HG02642 (cell line): ENCODE results near the gene FABP3.

Experiments used
- ATAC-seq: cut with Tn5 transposase; IDR thresholded peaks from one replicate; pipeline ENCODE4 v1.9.1; 2021; ENCODE audit warnings: mild to moderate bottlenecking; ENCODE audit not compliant: unreplicated experiment, poor library complexity

The FABP3 gene

DNA sequence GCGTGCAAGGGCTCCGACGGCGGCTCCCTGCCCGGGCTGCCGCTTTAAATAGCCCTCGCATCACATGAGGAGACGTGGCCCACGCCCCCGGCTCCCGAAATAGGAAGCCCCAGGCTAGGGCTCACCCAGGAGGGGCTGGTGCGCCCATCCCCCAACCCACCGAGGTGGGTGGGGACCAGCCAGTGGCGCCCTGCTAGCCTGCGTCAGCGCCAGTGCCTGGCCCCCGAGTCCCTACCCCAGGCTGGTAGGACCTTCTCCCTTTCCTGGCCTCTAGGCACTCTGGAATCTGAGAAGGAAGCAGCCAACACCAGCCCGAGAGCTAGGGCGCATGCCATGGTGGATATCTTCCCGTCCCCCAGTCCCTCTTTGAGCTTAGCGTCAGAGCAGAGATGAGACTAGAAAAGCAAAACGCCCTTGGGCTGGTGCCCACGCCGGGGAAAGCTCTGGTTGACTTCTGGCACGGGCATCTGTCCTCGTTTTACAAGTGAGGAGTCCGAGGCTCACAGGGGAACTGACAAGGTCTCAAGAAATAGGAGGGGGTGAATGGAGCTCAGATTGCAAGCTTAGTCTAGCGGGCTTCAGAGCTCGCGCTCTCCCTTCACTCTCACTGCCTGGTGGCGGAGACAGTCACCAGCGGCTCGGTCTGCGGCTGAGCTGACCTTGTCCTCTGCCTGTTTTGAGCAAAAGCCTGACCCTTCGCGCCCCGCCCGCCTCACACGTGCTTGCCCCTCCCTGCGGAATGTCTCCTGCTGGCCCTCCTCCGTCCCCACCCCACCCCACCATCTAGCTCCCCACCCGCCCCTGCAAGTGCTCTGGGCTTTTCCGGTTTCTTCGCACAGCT is at the start of gene FABP3:
Gene FABP3, minus strand, starts transcription at position 21 of the 841 bp plus-strand sequence. CDS start 62 bp downstream, outside the sequence.
- ATAC-seq: no peak

DNA sequence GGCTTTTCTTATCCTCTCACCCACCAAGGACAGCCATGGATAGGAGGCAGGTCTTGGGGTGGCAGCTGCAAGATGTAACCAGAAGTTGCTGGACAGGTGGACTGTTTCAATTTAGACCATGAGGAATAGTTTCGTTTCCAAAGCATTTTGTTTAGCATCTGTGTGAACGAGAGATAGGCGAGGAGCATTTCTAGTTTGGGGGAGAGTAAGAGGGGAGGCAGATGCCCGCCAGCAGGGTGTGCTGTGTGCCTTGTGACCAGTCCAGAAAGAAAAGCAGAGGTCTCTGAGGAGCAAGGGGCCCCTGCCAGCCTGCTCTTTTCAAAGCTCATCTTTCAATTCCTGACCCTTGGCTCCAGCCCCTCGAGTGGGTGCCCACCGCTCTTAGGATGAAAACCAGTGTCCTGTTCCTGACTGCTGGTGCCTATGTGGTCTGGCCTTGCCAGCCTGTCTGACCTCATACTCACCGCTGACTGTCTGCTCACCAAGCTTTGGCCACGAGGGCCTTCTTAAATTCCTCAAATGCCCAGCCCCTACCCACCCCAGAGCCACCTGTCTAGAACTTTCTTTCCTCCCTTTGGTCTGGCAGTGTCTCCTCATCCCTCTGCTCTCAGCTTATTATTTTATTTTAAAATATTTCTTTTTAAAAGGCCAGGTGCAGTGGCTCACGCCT is 48.6 kb upstream of the FABP3 start:
- ATAC-seq: no peak

GRCh38 chr1:31420716-31421115 is 47.8 kb upstream of the FABP3 start:
- ATAC-seq: no peak

- no peak for ATAC-seq
Observed at GRCh38 chr1:31418626-31419323, 45.9 kb upstream of the FABP3 start.

- no peak for ATAC-seq
Observed at GRCh38 chr1:31417148-31417547, 44.3 kb upstream of the FABP3 start.

GRCh38 chr1:31416101-31416736 is 43.3 kb upstream of the FABP3 start:
- ATAC-seq: no peak

GRCh38 chr1:31415658-31416057 is 42.8 kb upstream of the FABP3 start:
- ATAC-seq: no peak

DNA sequence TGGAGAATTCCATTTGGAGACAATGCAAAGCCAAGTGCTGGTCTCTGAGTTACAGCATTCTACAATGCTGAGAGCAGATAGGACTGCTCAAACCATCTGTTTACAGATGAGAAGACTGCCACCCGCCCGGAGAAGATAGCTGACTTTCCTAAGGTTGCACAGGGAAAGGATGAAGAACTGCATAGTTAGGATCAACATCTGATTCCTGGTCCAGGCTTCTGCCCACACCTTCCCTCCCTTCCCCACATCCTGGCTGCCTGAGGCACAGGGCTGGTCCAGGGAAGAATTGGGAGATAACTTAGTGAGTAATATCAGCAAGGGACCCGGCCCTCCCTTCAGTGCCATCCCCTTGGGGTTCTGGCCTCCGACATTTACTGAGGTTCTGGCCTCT is 42.1 kb upstream of the FABP3 start:
- ATAC-seq: no peak

- no peak for ATAC-seq
Observed at GRCh38 chr1:31413405-31414001, 40.6 kb upstream of the FABP3 start.

DNA sequence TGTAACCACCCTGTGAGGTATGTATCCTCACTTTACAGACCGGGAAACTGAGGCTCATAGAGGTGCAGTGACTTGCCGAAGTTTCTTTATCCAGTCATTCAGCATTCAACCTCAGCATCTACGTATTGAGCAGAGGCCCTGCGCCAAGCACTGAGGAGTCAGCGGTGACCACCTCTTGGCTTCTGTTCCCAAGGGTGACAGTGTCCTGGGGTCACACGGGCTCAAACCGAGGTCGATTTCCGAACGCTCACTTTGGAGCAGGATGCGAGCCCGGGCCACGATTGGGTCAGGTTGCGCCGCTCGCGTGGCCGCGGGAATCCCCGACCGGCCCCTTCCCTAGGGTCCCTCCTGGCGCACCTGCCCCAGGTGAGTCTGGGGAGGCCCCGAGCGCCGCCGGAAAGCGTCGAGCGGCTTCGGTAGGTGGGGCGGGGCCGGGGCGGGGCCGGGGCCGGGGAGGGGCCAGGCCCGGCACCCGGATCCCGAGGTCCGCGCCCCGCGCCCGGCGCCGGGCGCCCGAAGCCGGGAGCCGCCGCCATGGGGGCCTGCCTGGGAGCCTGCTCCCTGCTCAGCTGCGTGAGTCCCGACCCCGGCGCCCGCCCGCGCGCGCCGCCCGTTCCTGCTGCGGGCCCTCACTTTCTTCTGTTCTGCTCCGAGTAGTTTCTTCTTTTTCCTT is 40.0 kb upstream of the FABP3 start, which contains the start of gene SERINC2:
Gene SERINC2, plus strand, starts transcription at position 482 of the 673 bp plus-strand sequence. Its CDS starts 53 bp downstream, at position 535.
- ATAC-seq: no peak

GRCh38 chr1:31412205-31412604 is 39.3 kb upstream of the FABP3 start:
- no peak for ATAC-seq

DNA sequence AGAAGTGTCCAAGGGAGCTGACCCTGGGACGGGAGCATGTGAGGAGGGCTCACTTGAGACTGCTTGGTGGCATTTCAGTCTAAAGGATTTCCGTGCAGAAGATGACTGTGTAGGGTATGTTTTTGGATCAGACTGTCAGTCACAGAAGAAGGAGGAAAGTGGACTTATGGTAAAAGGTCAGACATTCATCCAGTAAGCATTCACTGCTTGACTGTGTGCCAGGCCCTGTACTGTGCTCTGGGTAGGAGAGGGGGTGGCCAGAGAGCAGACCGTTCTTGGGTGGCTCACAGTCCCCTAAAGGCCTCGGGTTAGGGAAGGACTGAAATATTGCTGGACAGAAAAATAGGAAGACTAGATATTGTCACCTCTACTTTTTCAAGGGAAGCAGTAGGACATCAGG is 38.0 kb upstream of the FABP3 start:
- no peak for ATAC-seq

DNA sequence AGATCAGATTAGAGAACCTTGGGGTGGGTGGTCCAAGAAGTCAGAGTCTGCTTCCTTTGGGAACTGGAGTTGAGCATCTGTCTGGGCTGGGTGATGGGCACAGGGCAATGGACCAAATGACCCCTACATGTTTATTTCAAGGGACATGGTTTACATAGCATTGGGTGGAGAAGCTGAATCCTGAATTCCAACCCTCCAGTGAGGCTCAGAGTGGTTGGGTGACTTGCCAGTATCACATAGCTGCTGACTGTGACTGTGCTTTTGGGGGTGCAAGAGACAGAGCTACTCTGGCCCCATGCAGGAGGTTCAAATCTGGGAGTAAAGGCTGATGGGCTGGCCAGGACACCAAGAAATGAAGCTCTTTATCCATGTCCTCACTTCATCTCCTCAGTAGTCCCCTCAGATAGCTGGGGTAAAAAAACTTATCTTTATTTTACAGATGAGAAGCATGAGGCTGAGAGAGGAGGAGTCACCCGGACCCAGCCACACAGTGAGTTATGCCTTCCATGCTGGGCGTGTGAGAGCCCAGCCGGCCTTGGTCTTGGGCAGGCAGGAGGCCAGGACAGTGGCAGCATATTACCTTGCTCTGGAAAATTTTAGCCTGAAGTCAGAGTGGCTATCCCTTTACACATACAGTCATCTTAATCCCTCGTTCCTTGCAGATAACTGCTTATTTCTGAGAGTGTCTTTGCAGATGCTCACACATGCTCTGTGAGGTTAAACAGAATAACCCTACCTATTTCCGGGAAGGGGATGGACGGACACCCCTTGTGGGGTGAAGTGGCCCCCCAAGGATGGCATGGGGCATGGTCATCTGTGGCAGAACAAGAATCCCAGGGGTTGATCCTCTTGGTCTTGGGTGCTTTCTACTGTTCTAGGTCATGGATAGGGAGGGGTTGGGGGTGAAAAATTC is 37.3 kb upstream of the FABP3 start:
- no peak for ATAC-seq

DNA sequence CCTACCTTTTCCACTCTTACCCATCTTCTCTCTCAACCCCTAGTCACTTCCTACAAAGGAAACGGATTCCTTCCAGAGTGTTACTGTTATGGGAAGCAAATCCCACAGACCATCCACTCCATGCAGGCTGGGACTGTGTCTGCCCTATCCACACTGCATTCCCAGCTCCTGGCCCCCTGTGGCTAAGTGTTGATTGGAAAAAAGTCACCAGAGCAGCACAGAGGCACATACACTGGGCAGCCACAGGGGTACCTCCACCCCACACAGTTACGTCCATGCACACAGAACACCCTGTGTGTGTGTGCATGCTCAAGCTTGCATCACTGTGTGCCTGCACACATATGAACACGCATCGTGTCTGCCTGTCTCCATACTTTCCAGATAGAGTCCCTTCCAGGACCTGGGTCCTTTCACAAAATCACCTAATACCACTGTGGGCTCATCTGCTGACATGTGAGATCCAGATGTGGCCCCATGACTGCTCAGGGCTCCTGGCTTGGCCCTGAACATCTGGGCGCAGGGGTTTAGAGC is 36.0 kb upstream of the FABP3 start:
- no peak for ATAC-seq

DNA sequence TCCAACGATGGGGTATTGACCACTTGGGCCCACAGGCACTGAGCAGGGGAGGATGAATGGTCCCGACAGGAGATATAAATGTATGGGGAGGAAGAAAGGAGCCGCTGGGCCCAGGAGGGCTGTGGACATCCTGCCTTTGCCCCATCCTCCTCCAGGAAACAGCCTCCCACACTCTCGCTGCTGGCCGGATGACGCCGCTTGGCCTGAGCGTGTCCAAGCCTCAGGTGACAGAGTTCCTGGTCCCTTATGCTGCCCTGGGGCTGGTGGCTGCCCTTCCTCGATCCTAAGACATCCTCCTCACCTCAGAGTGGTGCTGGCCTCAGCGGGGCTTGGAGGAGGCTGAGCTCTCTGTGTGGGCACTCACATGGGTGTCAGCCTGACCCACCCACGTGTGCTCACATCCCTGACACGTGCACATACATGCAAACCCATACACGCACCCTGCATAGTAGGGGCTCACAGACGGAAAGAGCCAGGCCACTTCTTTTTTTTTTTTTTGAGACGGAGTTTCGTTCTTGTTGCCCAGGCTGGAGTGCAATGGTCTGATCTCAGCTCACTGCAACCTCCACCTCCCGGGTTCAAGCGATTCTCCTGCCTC is 34.3 kb upstream of the FABP3 start:
- ATAC-seq: no peak

DNA sequence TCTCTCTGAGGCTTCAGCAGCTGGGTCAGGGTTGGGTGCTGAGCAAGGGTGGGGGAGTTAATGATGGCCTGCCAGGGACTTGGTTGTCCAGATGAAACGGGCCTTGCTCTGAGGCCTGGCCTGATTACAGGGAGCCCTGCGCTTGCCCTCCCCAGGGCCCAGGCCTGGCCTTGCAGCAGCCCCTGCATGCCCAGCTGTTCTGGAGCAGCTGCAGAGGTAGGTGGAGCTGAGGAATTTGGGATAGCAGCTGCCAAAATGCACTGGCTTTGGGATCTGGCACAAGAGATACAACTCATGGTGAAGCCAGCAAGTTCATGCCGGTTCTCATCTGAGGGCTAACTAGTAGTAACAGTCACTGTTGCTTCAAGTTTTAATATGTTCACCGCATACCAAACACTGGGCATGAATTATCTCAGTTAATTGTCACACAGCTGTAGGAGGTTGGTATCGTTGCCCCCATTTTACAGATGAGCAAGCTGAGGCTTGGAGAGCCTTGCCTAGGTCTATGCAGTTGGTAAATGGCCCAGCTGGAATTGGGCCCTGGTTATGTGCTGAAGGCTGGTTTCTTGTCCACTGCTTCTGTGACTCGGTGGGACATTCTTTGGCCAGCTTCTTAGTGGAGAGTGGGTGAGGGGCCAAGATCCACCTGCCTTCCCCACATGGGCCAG is 32.8 kb upstream of the FABP3 start:
- no peak for ATAC-seq

GRCh38 chr1:31401241-31401640 is 28.4 kb upstream of the FABP3 start:
- ATAC-seq: no peak
